Stimulated activated naive B cell treated with anti-CD40 and anti-IgM and Interleukin-4, amounts not matched to agents 10 μg/mL and 1 μg/mL and 100 μg/mL, for 72 hours (primary cell): Measurements from ENCODE around the gene MACROD2.

Experiments
- ATAC-seq, 2 donors: fragments of 150-1000 bp; cut with Tn5 transposase; replicated peaks; 2 replicates each; pipeline ENCODE4 v1.10.0; 2021; ENCODE audit warnings: moderate library complexity in 1 of 2
- DNase-seq: peaks from one replicate; pipeline ENCODE4 v3.0.0; 2021
- H3K27ac Mint-ChIP-seq: one replicate; pipeline ENCODE4 v1.8.0; 2022; ENCODE audit warnings: mild to moderate bottlenecking, mixed read lengths
- H3K27me3 Mint-ChIP-seq, 2 donors: one replicate each; pipeline ENCODE4 v1.8.0; 2022; ENCODE audit warnings: mixed read lengths in 2 of 2
- H3K36me3 Mint-ChIP-seq, 2 donors: one replicate each; pipeline ENCODE4 v1.8.0; 2022; ENCODE audit warnings: mixed read lengths in 2 of 2, mild to moderate bottlenecking in 1 of 2
- H3K4me1 Mint-ChIP-seq, 2 donors: one replicate each; pipeline ENCODE4 v1.8.0; 2022; ENCODE audit warnings: mixed read lengths in 2 of 2, mild to moderate bottlenecking in 1 of 2
- H3K4me3 Mint-ChIP-seq, 2 donors: one replicate each; pipeline ENCODE4 v1.8.0; 2022; ENCODE audit warnings: mild to moderate bottlenecking in 2 of 2, mixed read lengths in 2 of 2, moderate library complexity in 1 of 2
- H3K9me3 Mint-ChIP-seq, 2 donors: one replicate each; pipeline ENCODE4 v1.8.0; 2022; ENCODE audit warnings: mixed read lengths in 2 of 2, mild to moderate bottlenecking in 1 of 2

The MACROD2 gene

DNA sequence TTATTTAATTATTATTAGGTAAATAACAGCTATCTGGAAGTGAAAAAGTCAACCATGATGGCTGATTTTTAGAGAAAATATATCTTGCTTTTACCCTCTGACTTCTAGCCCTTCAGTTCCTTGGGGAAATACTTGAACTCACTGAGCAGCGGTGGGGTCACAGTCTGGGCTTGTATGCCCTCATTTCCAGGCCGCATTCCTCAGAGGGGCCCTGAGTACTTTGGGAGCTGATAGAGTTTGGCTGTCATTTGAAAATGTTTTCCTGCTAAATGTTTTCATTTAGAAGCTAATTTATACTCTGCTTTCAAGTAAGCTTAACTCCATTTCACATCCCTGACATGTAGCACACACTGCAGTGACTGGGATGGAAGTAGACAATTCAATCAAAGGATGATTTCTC is 1549.4 kb downstream of the MACROD2 start:
- peaks cover 0 to 2% of the 10 kb centered on the region in 2 donors for H3K36me3 Mint-ChIP-seq
- H3K9me3 Mint-ChIP-seq: peaks cover 0 to 9% of the 10 kb centered on the region in 2 donors
- H3K27me3 Mint-ChIP-seq: peaks cover 0 to 13% of the 10 kb centered on the region in 2 donors
- no peak overlapping the region for H3K4me3 Mint-ChIP-seq
- no peak overlapping the region for H3K27ac Mint-ChIP-seq
- no peak for ATAC-seq
- peaks cover 5% of the 10 kb centered on the region in 2 donors for H3K4me1 Mint-ChIP-seq
- DNase-seq: no peak

DNA sequence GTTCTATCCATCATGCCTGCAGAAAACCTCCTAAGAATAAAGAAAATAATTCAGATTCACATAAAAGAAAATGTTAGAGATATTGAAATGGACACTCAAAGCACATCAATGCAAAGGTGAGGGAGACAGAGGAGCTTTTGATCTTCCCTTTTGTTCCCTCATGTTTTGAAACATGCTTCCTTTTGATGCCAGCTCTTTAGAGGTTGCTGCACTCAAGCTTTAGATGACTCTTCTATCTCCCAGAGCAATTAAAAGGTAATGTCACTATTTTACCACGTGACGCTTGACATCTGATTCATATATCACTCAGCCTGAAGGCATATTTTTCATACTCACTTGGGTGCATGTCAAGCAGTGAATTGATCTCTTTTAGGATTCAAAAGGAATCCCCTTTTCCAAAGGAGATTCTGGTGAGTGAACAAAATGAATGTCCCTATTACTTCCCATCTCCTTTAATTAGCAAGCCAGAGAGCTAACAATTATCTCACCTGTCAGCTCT is 1551.3 kb downstream of the MACROD2 start:
- DNase-seq (no peak), ATAC-seq (no peak)
- H3K27ac Mint-ChIP-seq: no peak overlapping the region
- peaks cover 0 to 4% of the 10 kb centered on the region in 2 donors for H3K9me3 Mint-ChIP-seq
- peaks cover 0 to 5% of the 10 kb centered on the region in 2 donors for H3K4me1 Mint-ChIP-seq
- H3K27me3 Mint-ChIP-seq: peaks cover 0 to 4% of the 10 kb centered on the region in 2 donors
- H3K36me3 Mint-ChIP-seq: peaks cover 0 to 2% of the 10 kb centered on the region in 2 donors
- H3K4me3 Mint-ChIP-seq: no peak overlapping the region

DNA sequence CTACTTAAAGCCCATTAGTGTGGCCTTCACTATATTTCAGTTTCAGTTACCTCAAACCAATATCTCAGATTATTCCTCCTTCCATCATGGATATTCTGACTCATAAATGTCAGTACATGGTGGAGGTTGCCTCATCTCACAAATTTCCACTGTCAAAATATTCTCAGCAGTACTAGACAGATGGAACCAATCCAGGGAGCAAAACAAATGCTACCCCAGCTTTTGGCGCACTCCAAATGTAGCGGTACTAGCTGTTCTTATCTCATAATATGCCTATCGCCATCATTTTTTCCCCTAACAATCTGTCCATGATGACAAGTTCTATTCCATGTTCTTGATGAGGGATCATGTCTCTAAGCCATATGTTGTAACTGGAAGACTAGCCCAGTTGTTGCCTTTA is 1551.8 kb downstream of the MACROD2 start:
- Mint-ChIP-seq H3K36me3 (peaks cover 0 to 2% of the 10 kb centered on the region in 2 donors), H3K27me3 (peaks cover 0 to 4% of the 10 kb centered on the region in 2 donors), H3K4me1 (peaks cover 0 to 5% of the 10 kb centered on the region in 2 donors), H3K4me3 (no peak overlapping the region), H3K9me3 (peaks cover 0 to 3% of the 10 kb centered on the region in 2 donors), H3K27ac (no peak overlapping the region)
- no peak for ATAC-seq
- no peak for DNase-seq

- H3K4me1 Mint-ChIP-seq: peaks cover 0 to 5% of the 10 kb centered on the region in 2 donors
- H3K36me3 Mint-ChIP-seq: peaks cover 2 to 5% of the 10 kb centered on the region in 2 donors
- H3K4me3 Mint-ChIP-seq: no peak overlapping the region
- H3K27me3 Mint-ChIP-seq: peaks cover 11 to 12% of the 10 kb centered on the region in 2 donors
- peaks cover 14% of the 10 kb centered on the region in 2 donors for H3K9me3 Mint-ChIP-seq
- ATAC-seq (no peak), DNase-seq (no peak)
- H3K27ac Mint-ChIP-seq: no peak overlapping the region
Observed at GRCh38 chr20:15550116-15550870, 1555.0 kb downstream of the MACROD2 start.

DNA sequence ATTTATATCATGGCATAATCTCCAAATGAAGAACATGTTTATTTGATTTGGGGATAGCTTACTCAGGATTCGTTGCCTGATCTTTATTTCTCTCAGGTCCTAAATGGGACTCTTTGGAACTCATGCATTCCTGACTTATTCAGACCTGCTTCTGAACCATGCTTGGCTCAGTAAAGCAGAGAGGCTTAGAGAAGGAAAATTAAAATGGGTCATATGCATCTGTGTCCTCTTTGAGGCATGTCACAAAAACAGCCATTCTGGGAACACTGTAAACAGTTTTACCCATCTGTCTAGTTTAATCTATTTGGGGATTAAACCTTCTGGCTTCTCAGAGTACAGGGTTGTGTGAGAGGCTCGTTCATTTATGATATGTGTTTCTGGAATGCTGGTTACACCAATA is 1560.6 kb downstream of the MACROD2 start:
- Mint-ChIP-seq H3K9me3 (peaks cover 16 to 20% of the 10 kb centered on the region in 2 donors), H3K36me3 (peaks cover 0 to 5% of the 10 kb centered on the region in 2 donors), H3K4me3 (no peak overlapping the region), H3K4me1 (no peaks in the 10 kb centered on the region), H3K27me3 (peaks cover 17 to 30% of the 10 kb centered on the region in 2 donors), H3K27ac (no peak overlapping the region)
- no peak for DNase-seq
- no peak for ATAC-seq

GRCh38 chr20:15556869-15557268 is 1561.6 kb downstream of the MACROD2 start:
- no peak overlapping the region for H3K4me3 Mint-ChIP-seq
- H3K9me3 Mint-ChIP-seq: peaks cover 16 to 20% of the 10 kb centered on the region in 2 donors
- DNase-seq (no peak), ATAC-seq (no peak)
- H3K4me1 Mint-ChIP-seq: no peaks in the 10 kb centered on the region
- peaks cover 17 to 30% of the 10 kb centered on the region in 2 donors for H3K27me3 Mint-ChIP-seq
- peaks cover 0 to 5% of the 10 kb centered on the region in 2 donors for H3K36me3 Mint-ChIP-seq
- H3K27ac Mint-ChIP-seq: no peak overlapping the region

DNA sequence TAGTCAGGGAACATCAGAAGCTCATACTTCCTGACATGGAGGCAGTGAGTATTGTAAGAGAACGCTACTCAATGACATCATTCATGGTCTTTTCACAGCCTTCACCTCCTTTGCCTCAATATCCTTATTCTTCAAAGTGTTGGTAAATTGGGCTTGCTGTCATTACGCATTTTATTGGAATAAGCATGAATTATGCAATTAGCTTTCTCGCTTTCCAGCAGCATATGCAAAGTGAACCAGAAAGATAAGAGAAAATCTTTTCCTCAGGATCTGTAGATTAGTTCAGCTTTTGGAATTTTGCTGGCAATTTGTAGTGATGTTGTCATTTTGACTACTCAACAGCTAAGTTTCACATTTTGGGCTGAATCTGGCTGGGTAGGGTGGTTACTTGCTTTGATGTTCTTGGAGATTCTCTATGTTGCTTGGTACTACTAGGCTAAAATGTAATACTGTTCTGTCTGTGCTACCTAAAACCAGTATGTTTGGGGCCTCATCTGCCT is 1565.8 kb downstream of the MACROD2 start:
- H3K4me1 Mint-ChIP-seq: peaks cover 0 to 2% of the 10 kb centered on the region in 2 donors
- DNase-seq (no peak), ATAC-seq (no peak)
- peaks cover 0 to 6% of the 10 kb centered on the region in 2 donors for H3K9me3 Mint-ChIP-seq
- no peak overlapping the region for H3K27ac Mint-ChIP-seq
- peaks cover 5 to 21% of the 10 kb centered on the region in 2 donors for H3K27me3 Mint-ChIP-seq
- no peaks in the 10 kb centered on the region for H3K36me3 Mint-ChIP-seq
- H3K4me3 Mint-ChIP-seq: no peak overlapping the region

DNA sequence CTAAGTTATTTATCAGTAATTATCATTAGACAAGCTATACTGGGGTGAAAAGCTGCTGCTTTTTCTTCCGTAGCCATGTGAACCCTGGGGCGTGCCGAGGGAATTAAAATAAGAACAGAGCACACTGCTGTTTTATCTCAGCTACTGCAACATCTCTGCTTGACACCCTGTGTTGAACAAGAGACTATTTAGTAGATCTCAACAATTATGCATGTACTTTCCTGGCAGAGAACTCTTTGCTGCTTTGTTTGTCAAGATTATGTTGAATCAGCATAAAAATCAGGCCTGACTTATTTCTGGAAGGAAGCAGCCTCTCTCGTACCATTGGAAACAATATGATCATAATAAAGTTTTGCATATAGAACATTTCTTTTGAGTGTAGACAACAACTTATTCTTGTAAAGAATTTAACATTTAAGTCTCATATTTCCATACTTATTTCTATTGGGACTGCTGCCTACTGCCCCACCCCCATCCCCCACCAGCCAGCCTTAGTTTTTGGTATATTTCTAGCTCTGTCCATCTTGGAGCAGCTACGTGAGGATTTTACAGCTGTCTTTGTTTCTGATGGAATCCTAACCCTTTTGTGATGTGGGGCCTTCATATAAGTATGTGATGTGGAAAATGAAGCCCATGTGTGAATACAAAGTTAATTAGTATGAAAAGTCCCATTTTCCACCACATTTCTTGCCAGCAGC is 1566.5 kb downstream of the MACROD2 start:
- Mint-ChIP-seq H3K9me3 (peaks cover 0 to 6% of the 10 kb centered on the region in 2 donors), H3K36me3 (no peaks in the 10 kb centered on the region), H3K4me3 (no peak overlapping the region), H3K4me1 (peaks cover 0 to 2% of the 10 kb centered on the region in 2 donors), H3K27ac (no peak overlapping the region), H3K27me3 (peaks cover 5 to 18% of the 10 kb centered on the region in 2 donors)
- ATAC-seq: no peak
- no peak for DNase-seq

DNA sequence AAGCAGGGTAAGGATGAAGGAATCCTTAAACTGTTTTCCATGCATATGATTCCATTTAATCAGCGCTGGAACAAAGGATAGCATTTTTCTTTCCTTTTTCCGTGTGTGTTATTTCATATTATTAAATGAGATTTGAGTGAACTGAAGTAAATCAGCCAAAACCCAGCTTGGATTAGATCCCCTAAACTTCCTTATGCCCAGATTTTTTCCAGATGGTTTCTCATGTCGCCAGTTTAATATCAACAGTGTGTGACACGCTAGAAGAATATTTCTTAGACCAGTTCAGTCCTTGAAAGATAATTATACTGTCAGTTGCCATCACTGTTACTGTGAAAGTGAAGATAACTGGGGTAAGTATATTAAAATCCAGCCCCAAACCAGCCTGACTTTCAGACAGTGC is 1568.5 kb downstream of the MACROD2 start:
- Mint-ChIP-seq H3K27ac (no peak overlapping the region), H3K27me3 (peaks cover 0 to 5% of the 10 kb centered on the region in 2 donors), H3K9me3 (peaks cover 0 to 4% of the 10 kb centered on the region in 2 donors), H3K36me3 (no peaks in the 10 kb centered on the region), H3K4me3 (no peak overlapping the region), H3K4me1 (peaks cover 0 to 2% of the 10 kb centered on the region in 2 donors)
- no peak for ATAC-seq
- DNase-seq: no peak

- Mint-ChIP-seq H3K27me3 (peaks cover 0 to 3% of the 10 kb centered on the region in 2 donors), H3K4me1 (peaks cover 0 to 2% of the 10 kb centered on the region in 2 donors), H3K27ac (no peak overlapping the region), H3K4me3 (no peak overlapping the region), H3K36me3 (no peaks in the 10 kb centered on the region), H3K9me3 (no peaks in the 10 kb centered on the region)
- DNase-seq (no peak), ATAC-seq (peak; percentile 73)
Observed at GRCh38 chr20:15564981-15565380, 1569.7 kb downstream of the MACROD2 start.

DNA sequence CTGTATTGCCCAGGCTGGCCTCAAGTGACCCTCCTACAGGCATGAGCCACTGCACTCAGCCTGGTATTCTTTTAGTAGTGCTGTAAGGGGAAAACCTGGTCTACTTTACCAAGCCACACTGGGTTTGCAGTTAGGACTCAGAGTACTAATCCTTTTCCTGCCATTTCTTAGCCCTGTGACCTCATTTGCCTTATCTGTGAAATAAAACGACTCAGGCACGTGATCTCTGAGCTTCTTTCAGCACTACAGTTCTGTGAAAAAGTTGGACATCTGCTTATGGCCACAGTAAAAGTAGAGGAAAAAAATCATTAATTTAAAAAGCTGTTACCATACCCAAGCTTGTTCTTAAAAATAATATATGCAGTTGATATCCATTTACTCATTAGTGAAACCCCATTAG is 1570.5 kb downstream of the MACROD2 start:
- Mint-ChIP-seq H3K4me3 (no peak overlapping the region), H3K4me1 (peaks cover 0 to 2% of the 10 kb centered on the region in 2 donors), H3K36me3 (no peaks in the 10 kb centered on the region), H3K27me3 (peaks cover 0 to 7% of the 10 kb centered on the region in 2 donors), H3K9me3 (no peaks in the 10 kb centered on the region), H3K27ac (no peak overlapping the region)
- DNase-seq: no peak
- ATAC-seq: no peak

DNA sequence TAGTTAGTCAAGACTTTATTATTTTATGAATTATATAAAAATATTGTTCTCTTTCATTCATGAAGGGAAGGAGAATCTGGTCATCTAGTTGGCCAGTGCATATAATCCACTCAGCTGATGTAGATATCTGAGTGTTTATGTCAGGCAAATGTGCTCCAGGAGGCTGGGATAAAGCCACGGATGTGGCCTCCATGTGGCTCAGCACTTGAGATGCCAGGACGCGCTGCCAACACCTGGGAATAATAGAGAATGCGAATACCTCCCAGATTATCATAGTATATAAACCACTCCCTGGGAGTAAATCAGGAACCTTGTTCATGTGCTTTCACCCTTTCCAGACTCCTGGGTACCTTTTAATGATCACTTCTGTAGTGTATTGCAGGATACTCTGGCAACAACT is 1571.9 kb downstream of the MACROD2 start:
- no peak for DNase-seq
- Mint-ChIP-seq H3K27me3 (peaks cover 0 to 7% of the 10 kb centered on the region in 2 donors), H3K36me3 (no peaks in the 10 kb centered on the region), H3K4me3 (no peak overlapping the region), H3K27ac (no peak overlapping the region), H3K9me3 (no peaks in the 10 kb centered on the region), H3K4me1 (peaks cover 0 to 2% of the 10 kb centered on the region in 2 donors)
- ATAC-seq: no peak

DNA sequence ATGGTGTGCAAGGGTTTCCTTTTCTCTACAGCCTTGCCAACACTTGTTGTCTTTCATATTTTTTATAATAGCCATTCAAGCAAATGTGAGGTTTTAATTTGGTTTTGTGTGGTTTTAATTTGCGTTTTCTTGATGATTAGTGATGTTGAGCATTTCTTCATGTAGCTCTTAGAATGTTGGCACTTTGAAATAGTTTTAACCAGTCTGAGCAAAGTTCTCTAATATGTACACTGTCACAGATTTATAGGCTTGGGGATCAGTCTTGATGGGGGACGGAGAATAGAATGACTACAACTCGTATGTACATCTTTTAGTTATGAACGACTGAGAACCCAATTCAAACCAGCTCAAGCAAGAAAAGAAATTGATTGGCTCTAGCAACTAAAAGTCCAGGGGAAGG is 1574.8 kb downstream of the MACROD2 start:
- H3K4me3 Mint-ChIP-seq: no peak overlapping the region
- no peaks in the 10 kb centered on the region for H3K9me3 Mint-ChIP-seq
- H3K4me1 Mint-ChIP-seq: no peaks in the 10 kb centered on the region
- no peaks in the 10 kb centered on the region for H3K36me3 Mint-ChIP-seq
- no peak overlapping the region for H3K27ac Mint-ChIP-seq
- DNase-seq (no peak), ATAC-seq (no peak)
- H3K27me3 Mint-ChIP-seq: peaks cover 5 to 11% of the 10 kb centered on the region in 2 donors

- Mint-ChIP-seq H3K9me3 (no peaks in the 10 kb centered on the region), H3K27ac (no peak overlapping the region), H3K36me3 (no peaks in the 10 kb centered on the region), H3K4me1 (no peaks in the 10 kb centered on the region), H3K4me3 (no peak overlapping the region), H3K27me3 (peaks cover 6 to 15% of the 10 kb centered on the region in 2 donors)
- no peak for ATAC-seq
- no peak for DNase-seq
Observed at GRCh38 chr20:15571056-15571455, 1575.7 kb downstream of the MACROD2 start.
